Measurements from ENCODE around the gene PCDHA1.

GRCh38 chr5:140973550-140973949, 187.6 kb downstream of the PCDHA1 start:
- TF ChIP-seq CTCF (IDR thresholded peaks at IDR 0.05) (no peak), ZFX (IDR thresholded peaks at IDR 0.05; ENCODE audit: borderline replicate concordance) (no peak)

All from 22Rv1 (cell line).